Mucosa of descending colon (tissue), 3 donors: ENCODE measurements around the gene EIF3I. TPM values are rescaled to one million over a fixed set of nuclear protein-coding genes. Genes with fewer than 3 reads are reported as not detected.

Source experiments
- ATAC-seq: fragments of 200-7000 bp; cut with Tn5 transposase; one replicate; pipeline ENCODE4 v1.9.1; 2020; ENCODE audit warnings: mild to moderate bottlenecking, moderate library complexity
- DNase-seq, 3 donors: peaks; one replicate each; pipeline ENCODE4 v3.0.0-alpha.2; 2020
- H3K36me3 ChIP-seq: fragments of 200-600 bp; one replicate; pipeline ENCODE4 v1.8.0; 2021; ENCODE audit warnings: low read depth, mild to moderate bottlenecking
- H3K4me1 ChIP-seq: fragments of 200-600 bp; one replicate; pipeline ENCODE4 v1.8.0; 2021; ENCODE audit warnings: low read depth, mild to moderate bottlenecking
- H3K4me3 ChIP-seq: fragments of 200-600 bp; one replicate; pipeline ENCODE4 v1.8.0; 2021; ENCODE audit warnings: mild to moderate bottlenecking
- H3K9me3 ChIP-seq: fragments of 200-600 bp; one replicate; pipeline ENCODE4 v1.8.0; 2021; ENCODE audit warnings: mild to moderate bottlenecking
- intact Hi-C, 2 donors: fragments of 100-400 bp; cut with DNase I in 1 of 2; cut with micrococcal nuclease in 1 of 2; formaldehyde crosslinking; loops; one replicate each; pipeline versions ENCODE4 v1.11.0 to v1.11.1; 2022; cut with DNase I, micrococcal nuclease
- total RNA-seq, 3 donors: library from RNA; stranded (reverse); fragmentation: NEBNext Ultra II Directional in 2 of 3; extraction: Animal tissue kit (Norgen Biotek cat#: 25700) in 2 of 3; gene quantifications; one replicate each; pipeline versions ENCODE4 v1.2.1 to v1.2.4, GENCODE V29; 2021 to 2023
- TF ChIP-seq, protein P1 (sequence below): fragments of 200-600 bp; IDR thresholded peaks from one replicate; pipeline ENCODE4 v1.8.0; 2022; ENCODE audit warnings: antibody characterized with exemption, mild to moderate bottlenecking
- donor health status: DM: no; HTN: no; CAD: no; lungs with moderate emphysema.
- donor health status: DM: no; HTN: no; CAD: no.
- donor health status: DM: no; HTN: yes; CAD: no.

The EIF3I gene
- total RNA-seq, 3 donors from 2014 or later, result 111 to 138 (median 115) TPM

DNA sequence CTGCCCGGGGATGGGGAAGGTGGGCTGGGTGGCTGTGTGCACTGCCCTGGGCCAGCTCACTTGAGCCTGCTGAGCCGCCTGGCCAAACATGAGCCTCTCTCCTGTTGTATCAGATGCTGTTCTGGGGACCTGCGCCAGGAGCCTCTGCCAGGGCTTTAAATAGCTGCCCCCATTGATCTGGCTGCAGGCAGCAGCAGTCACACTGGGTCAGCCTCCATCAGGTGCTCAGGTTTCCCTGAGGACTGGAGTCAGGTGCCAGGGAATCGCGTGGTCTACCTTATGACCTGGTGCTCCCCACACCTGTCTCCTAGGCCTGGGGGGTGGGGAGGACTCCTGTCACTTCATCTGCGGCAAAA is 22.5 kb upstream of the EIF3I start:
- Histone ChIP-seq H3K36me3 (no peaks in the 10 kb centered on the region), H3K4me1 (peaks cover 7% of the 10 kb centered on the region), H3K4me3 (no peak overlapping the region), H3K9me3 (no peaks in the 10 kb centered on the region)
- TF ChIP-seq, protein P1, sequence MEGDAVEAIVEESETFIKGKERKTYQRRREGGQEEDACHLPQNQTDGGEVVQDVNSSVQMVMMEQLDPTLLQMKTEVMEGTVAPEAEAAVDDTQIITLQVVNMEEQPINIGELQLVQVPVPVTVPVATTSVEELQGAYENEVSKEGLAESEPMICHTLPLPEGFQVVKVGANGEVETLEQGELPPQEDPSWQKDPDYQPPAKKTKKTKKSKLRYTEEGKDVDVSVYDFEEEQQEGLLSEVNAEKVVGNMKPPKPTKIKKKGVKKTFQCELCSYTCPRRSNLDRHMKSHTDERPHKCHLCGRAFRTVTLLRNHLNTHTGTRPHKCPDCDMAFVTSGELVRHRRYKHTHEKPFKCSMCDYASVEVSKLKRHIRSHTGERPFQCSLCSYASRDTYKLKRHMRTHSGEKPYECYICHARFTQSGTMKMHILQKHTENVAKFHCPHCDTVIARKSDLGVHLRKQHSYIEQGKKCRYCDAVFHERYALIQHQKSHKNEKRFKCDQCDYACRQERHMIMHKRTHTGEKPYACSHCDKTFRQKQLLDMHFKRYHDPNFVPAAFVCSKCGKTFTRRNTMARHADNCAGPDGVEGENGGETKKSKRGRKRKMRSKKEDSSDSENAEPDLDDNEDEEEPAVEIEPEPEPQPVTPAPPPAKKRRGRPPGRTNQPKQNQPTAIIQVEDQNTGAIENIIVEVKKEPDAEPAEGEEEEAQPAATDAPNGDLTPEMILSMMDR, result no peak
- intact Hi-C loops, result no loop called here
- ATAC-seq (no peak), DNase-seq (peak in 1 of 3 donors; percentile 62)

GRCh38 chr1:32200226-32201010 is 21.8 kb upstream of the EIF3I start, which contains the start of gene CCDC28B:
Gene CCDC28B, plus strand, starts transcription at chr1:32200595. Its CDS starts 1,341 bp downstream, at chr1:32201936.
- Histone ChIP-seq H3K9me3 (no peaks in the 10 kb centered on the region), H3K36me3 (no peaks in the 10 kb centered on the region), H3K4me3 (peak within 1 kb of the TSS; percentile 18), H3K4me1 (peaks cover 11% of the 10 kb centered on the region)
- ATAC-seq (peak; percentile 49), DNase-seq (peak; percentile 59 to 80 (median 68))
- TF ChIP-seq, protein P1, result no peak
- intact Hi-C loops, result no loop called here

DNA sequence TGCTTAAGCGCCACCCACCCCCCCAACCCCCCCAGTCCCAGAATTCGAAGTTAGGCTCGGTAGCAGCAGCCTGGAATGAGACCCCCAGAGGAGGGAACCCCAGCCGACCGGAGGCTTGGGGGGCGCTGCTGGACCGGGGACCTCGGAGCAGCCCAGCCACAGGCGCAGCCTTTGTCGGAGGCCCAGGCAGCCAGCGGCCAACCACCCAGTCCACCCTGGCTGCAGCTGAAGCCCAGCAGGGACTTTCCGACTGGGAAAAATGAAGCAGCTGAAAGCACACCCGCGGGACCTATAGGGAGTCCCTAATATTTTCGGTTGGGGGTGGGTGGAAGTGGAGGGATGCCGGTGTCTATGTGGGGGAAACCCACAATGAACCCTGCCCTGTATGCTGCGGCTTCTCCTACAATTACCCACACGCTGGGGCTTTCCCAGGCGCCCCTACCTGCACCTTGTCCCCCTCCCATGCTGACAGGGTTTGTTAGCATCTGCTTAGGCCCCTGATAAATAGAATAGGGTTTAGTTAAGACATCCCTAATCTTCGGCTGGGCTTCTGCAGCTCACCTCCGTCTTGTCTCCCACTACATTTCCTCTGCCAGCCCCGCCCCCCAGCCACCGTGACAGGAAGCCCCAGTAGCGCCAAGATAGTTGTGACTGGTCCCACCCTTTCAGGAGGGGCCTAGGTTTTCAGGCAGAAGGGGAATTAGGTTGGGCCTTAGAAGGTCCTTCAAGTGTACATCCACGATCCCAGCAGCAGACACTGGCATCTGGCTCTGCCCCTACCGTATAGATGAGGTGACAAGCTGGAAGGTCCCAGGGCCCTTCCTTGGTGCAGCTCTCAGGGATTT is 21.0 kb upstream of the EIF3I start:
- H3K4me1 ChIP-seq, result peaks cover 13% of the 10 kb centered on the region
- H3K9me3 ChIP-seq, result no peaks in the 10 kb centered on the region
- DNase-seq, result peak; percentile 77 to 89 (median 80)
- peak; percentile 27 for ATAC-seq
- H3K4me3 ChIP-seq, result peak overlapping the region; percentile 18
- TF ChIP-seq, protein P1, result no peak
- intact Hi-C loops, result no loop called here
- H3K36me3 ChIP-seq, result no peaks in the 10 kb centered on the region

DNA sequence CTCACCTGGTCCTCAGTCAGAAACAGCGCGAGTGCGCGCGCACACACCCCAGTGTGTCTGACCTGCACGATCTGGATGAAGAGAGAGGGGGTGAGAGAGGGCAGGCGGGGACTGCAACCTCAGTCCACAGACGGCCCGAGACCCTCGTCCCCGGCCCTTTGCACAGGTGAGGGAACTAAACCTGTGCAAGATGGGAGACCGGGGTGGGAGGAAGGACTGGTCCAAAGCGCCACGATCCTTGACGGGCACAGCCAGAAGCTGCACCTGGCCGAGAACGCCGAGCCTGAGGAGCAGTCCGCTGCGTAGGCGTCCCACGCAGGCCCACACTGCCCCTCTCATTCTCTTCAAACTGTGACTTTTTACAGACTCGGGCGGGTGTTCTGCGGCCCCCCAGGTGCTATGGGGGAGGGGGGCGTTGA is 17.3 kb upstream of the EIF3I start:
- Histone ChIP-seq H3K4me1 (peaks cover 22% of the 10 kb centered on the region), H3K9me3 (no peaks in the 10 kb centered on the region), H3K36me3 (no peaks in the 10 kb centered on the region), H3K4me3 (no peak overlapping the region)
- TF ChIP-seq, protein P1, result no peak
- intact Hi-C loops, result no loop called here
- ATAC-seq (peak; percentile 13), DNase-seq (peak in 2 of 3 donors; percentile 55 to 62)

GRCh38 chr1:32205401-32206370 is 16.5 kb upstream of the EIF3I start, which contains the start of gene IQCC:
Gene IQCC, plus strand, starts transcription at chr1:32205671. Its CDS starts 11 bp downstream, at chr1:32205682.
- ATAC-seq, result peak; percentile 80
- Histone ChIP-seq H3K9me3 (no peaks in the 10 kb centered on the region), H3K36me3 (no peaks in the 10 kb centered on the region), H3K4me3 (peak within 1 kb of the TSS; percentile 7), H3K4me1 (peaks cover 22% of the 10 kb centered on the region)
- TF ChIP-seq, protein P1, result no peak
- DNase-seq, result peak; percentile 89 to 92 (median 91)
- intact Hi-C loops, result no loop called here
